Body of pancreas (tissue), 4 donors: ENCODE measurements around the gene INSYN2B. TPM values are rescaled to one million over a fixed set of nuclear protein-coding genes. Genes with fewer than 3 reads are reported as not detected.

Source experiments
- ATAC-seq: fragments of 150-250 bp; one replicate; pipeline ENCODE4 v1.9.1; 2016
- DNase-seq, 4 donors: peaks; one replicate each; pipeline ENCODE4 v3.0.0-alpha.2; 2019
- H3K27ac ChIP-seq, 4 donors: fragments of 200-600 bp; sonication (generic); 1 replicate in 3 of 4; 2 replicates in 1 of 4; pipeline versions ENCODE4 v1.5.1 to v1.6.1; 2016 to 2019; ENCODE audit warnings: mild to moderate bottlenecking in 1 of 4, mixed read lengths in 1 of 4, moderate library complexity in 1 of 4
- H3K27me3 ChIP-seq, 2 donors: fragments of 200-600 bp; sonication (generic); one replicate each; pipeline ENCODE4 v1.6.0; 2016; ENCODE audit warnings: mild to moderate bottlenecking in 1 of 2
- H3K36me3 ChIP-seq, 2 donors: fragments of 200-600 bp; sonication (generic); replicated peaks in 1 of 2; 2 replicates each; pipeline ENCODE4 v1.5.1; 2016; ENCODE audit warnings: low read depth in 2 of 2; ENCODE audit not compliant: insufficient read depth in 1 of 2
- H3K4me1 ChIP-seq: fragments of 200-600 bp; sonication (generic); one replicate; pipeline ENCODE4 v1.6.0; 2016
- H3K4me3 ChIP-seq, 2 donors: fragments of 200-600 bp; sonication (generic); 1 replicate in 1 of 2; 2 replicates in 1 of 2; pipeline ENCODE4 v1.5.1; 2016 to 2019
- H3K9me3 ChIP-seq, 3 donors: fragments of 200-600 bp; sonication (generic); 1 replicate in 2 of 3; 2 replicates in 1 of 3; pipeline ENCODE4 v1.5.1; 2016
- POLR2A ChIP-seq, 3 donors: fragments of 450-650 bp; IDR thresholded peaks; one replicate each; pipeline ENCODE4 v1.6.1; 2016; ENCODE audit warnings: antibody characterized with exemption in 3 of 3, mild to moderate bottlenecking in 2 of 3
- WGBS, 2 donors: methylation state at CpG; one replicate each; pipeline ENCODE4 v1.1.5; 2017; 5-methylcytosine and 5-hydroxymethylcytosine counted together
- intact Hi-C: fragments of 100-400 bp; cut with DNase I; formaldehyde crosslinking; loops from one replicate; pipeline ENCODE4 v1.15.1; 2023
- total RNA-seq, 2 donors: library from RNA; depleted of rRNA; stranded (reverse); fragments of >200 nt; gene quantifications; one replicate each; pipeline ENCODE4 v1.1.0, GENCODE V29; 2016
- TF ChIP-seq, protein P1 (sequence below), 7 experiments: fragments of 450-650 bp in 4 of 7; fragments of 200-600 bp in 3 of 7; sonication (generic) in 3 of 7; IDR thresholded peaks; one replicate each; pipeline ENCODE4 v1.5.1; 2016 to 2019; ENCODE audit warnings: antibody characterized with exemption in 7 of 7

INSYN2B gene
- total RNA-seq, 2 donors from 2014 or later, result not detected

DNA sequence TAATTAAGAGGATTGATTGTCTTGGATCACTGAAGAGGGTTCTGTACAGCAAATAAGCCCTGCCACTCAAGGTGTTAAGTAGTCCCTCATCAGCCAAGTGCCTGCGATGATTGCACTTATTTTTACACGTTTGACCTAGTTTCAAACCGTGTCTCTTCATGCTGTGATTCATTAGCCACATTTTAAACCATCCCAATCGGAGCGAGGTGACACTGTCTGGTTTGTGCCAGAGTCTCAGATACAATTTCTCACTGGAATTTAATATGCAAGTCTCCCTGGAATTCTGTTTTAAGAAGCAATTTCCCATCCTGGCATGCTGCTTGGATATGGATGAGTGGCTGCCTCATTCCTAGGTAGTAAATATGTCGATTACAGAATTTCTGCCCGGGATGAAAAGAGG, 1.6 kb downstream of the INSYN2B start:
- no peak overlapping the region for H3K4me3 ChIP-seq

DNA sequence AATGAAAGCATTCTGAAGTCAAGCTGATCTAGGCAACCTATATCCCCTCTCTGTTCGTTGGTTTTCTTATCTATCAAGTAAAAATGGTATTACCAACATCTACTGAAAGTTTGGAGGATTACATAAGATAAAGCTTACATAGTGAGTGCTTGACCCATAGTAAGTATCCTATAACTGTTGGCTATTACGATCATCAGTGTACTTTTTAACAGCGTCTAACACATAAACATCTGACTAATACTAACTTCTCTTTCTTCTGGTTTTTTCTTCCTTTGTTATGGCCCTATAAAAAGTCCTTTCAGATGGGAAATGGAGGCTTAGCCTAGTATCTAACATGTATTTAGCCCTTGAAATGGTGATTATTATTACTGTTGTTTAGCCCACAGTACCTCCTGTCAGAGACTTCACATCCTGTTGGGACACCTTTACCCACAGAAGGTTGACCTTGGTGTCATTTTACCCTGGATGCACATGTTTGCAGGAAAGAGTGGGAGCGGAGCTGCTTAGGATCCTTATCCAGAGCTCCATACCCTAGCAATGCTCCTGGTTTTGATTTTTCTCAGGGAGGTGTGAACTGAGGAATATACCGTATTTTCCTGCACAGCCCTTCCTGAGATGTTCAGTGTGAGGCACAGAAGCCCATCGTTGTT, 6.0 kb downstream of the INSYN2B start:
- DNase-seq (no peak), ATAC-seq (no peak)
- no peak overlapping the region for H3K27ac ChIP-seq
- no peak overlapping the region for H3K4me3 ChIP-seq
- no peaks in the 10 kb centered on the region for H3K9me3 ChIP-seq
- H3K36me3 ChIP-seq, result no peaks in the 10 kb centered on the region
- 55 to 64% methylated on average over 6 of the region's 6 CpGs for WGBS, 2 donors
- H3K4me1 ChIP-seq, result no peaks in the 10 kb centered on the region
- TF ChIP-seq, protein P1, sequence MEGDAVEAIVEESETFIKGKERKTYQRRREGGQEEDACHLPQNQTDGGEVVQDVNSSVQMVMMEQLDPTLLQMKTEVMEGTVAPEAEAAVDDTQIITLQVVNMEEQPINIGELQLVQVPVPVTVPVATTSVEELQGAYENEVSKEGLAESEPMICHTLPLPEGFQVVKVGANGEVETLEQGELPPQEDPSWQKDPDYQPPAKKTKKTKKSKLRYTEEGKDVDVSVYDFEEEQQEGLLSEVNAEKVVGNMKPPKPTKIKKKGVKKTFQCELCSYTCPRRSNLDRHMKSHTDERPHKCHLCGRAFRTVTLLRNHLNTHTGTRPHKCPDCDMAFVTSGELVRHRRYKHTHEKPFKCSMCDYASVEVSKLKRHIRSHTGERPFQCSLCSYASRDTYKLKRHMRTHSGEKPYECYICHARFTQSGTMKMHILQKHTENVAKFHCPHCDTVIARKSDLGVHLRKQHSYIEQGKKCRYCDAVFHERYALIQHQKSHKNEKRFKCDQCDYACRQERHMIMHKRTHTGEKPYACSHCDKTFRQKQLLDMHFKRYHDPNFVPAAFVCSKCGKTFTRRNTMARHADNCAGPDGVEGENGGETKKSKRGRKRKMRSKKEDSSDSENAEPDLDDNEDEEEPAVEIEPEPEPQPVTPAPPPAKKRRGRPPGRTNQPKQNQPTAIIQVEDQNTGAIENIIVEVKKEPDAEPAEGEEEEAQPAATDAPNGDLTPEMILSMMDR (IDR thresholded peaks at IDR 0.05), result no peak
- no peak for TF ChIP-seq POLR2A (IDR thresholded peaks at IDR 0.05)
- H3K27me3 ChIP-seq, result no peaks in the 10 kb centered on the region
- intact Hi-C loops, result no loop called here

More for the DNA sequence above, 1.6 kb downstream of the INSYN2B start:
- DNase-seq (no peak), ATAC-seq (no peak)
- Histone ChIP-seq H3K4me1 (no peaks in the 10 kb centered on the region), H3K27me3 (no peaks in the 10 kb centered on the region), H3K36me3 (no peaks in the 10 kb centered on the region), H3K9me3 (no peaks in the 10 kb centered on the region), H3K27ac (no peak overlapping the region)
- intact Hi-C loops, result no loop called here
- WGBS, 2 donors, result 23 to 37% methylated on average over 7 of the region's 7 CpGs
- no peak for TF ChIP-seq POLR2A (IDR thresholded peaks at IDR 0.05)
- TF ChIP-seq, protein P1 (IDR thresholded peaks at IDR 0.05), result no peak

DNA sequence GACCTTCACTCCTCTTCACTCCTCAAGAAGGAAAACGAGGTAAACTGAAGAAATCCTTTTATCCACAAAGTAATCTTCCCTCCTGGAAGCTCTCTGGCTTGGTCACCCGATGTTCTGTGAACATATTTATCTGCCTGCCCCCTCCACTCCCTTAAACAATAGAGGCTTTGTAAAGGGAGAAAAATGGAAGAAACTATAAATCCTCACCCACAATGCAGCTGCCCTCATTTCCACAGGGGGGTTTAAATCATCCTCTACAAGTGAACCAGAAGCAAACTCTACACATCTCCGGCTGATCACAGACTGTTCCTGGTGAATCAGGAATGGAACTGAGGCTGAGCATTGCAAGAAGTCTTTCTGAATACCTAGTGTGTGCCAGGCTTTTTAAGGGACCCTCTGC, 7.2 kb downstream of the INSYN2B start:
- 27 to 42% methylated on average over 3 of the region's 3 CpGs for WGBS, 2 donors

DNA sequence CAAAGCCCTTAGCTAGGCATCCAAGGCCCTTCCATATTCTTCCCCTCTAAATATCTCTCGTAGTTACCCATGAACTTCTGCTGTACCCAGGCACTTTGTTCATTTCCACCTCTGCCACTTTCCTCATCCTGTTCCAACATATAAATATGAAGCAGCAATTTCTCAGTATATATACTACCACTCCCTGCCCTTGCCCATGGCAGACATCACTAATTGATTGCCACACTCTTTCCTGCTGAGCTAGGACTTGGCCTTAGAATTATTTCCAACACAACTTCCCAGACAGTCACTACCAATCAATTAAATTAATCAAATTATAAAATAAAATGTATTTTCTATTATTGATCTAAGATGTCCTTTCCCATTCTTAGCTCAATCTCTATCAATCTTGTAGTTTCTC, 8.5 kb downstream of the INSYN2B start:
- intact Hi-C loops, result no loop called here
- Histone ChIP-seq H3K27me3 (no peaks in the 10 kb centered on the region), H3K36me3 (no peaks in the 10 kb centered on the region), H3K4me1 (no peaks in the 10 kb centered on the region), H3K9me3 (no peaks in the 10 kb centered on the region), H3K4me3 (no peak overlapping the region), H3K27ac (no peak overlapping the region)
- TF ChIP-seq, protein P1 (IDR thresholded peaks at IDR 0.05), result no peak
- TF ChIP-seq POLR2A (IDR thresholded peaks at IDR 0.05), result no peak
- ATAC-seq, result no peak
- WGBS, 2 donors, result 68 to 81% methylated on average over 1 of the region's 1 CpG
- DNase-seq, result no peak

More for the DNA sequence above, 7.2 kb downstream of the INSYN2B start:
- DNase-seq (no peak), ATAC-seq (no peak)
- Histone ChIP-seq H3K9me3 (no peaks in the 10 kb centered on the region), H3K27me3 (no peaks in the 10 kb centered on the region), H3K4me1 (no peaks in the 10 kb centered on the region), H3K4me3 (no peak overlapping the region), H3K36me3 (no peaks in the 10 kb centered on the region), H3K27ac (no peak overlapping the region)
- TF ChIP-seq, protein P1 (IDR thresholded peaks at IDR 0.05), result no peak
- TF ChIP-seq POLR2A (IDR thresholded peaks at IDR 0.05), result no peak
- intact Hi-C loops, result no loop called here
